ENCODE results near the gene GLIS1. TPM values are rescaled to one million over a fixed set of nuclear protein-coding genes. Genes with fewer than 3 reads are reported as not detected.

GLIS1 gene
- total and polyA plus RNA-seq, 2 of the 8 experiments (the other 6 are each of a cell fraction or from before 2014, with no cell fraction given), result 0.15 to 0.22 TPM

- TF ChIP-seq PHF8 (conservative IDR thresholded peaks at IDR 0.05; ENCODE audit: low read depth, low read length) (no peak), SIRT6 (IDR thresholded peaks at IDR 0.05; ENCODE audit: low read length) (no peak), KDM1A (IDR thresholded peaks at IDR 0.05; ENCODE audit: borderline replicate concordance, low read length) (no peak), CREB1 (IDR thresholded peaks at IDR 0.05) (no peak)
- no peak overlapping the region for H3K4ac ChIP-seq (replicated peaks; ENCODE audit: insufficient read length, low read depth, low read length)
These were observed 151.5 kb downstream of the GLIS1 start for GRCh38 chr1:53587252-53587988.

More at GRCh38 chr1:53587252-53587988, 151.5 kb downstream of the GLIS1 start:
- Histone ChIP-seq H3K9ac (replicated peaks in 1 of 4; ENCODE audit: extremely low read depth in 1 of 4, low read depth in 3 of 4, low read length in 3 of 4) (no peak overlapping the region), H2BK20ac (ENCODE audit: low read length) (no peak overlapping the region), H2BK12ac (ENCODE audit: low read depth, low read length) (no peak overlapping the region), H3K23ac (ENCODE audit: insufficient read length) (no peak overlapping the region), H3K27ac (ENCODE audit: low read depth, low read length) (no peak overlapping the region), H2BK15ac (ENCODE audit: low read length) (no peak overlapping the region), H2BK120ac (replicated peaks; ENCODE audit: low read depth, low read length) (no peak overlapping the region), H3K9me3 (ENCODE audit: insufficient read depth in 2 of 2, low read depth in 1 of 2, low read length in 1 of 2) (no peaks in the 10 kb centered on the region), H4K91ac (replicated peaks; ENCODE audit: insufficient read length, low read length) (no peak overlapping the region), H3K36me3 (ENCODE audit: control insufficient read depth in 2 of 4, insufficient read depth in 4 of 4, low read length in 3 of 4) (no peaks in the 10 kb centered on the region), H3K4me2 (ENCODE audit: insufficient read depth in 1 of 2, low read depth in 2 of 2, low read length in 2 of 2) (no peak overlapping the region), H4K20me1 (replicated peaks in 1 of 2; ENCODE audit: control insufficient read depth in 1 of 2, insufficient read depth in 2 of 2, low read length in 2 of 2) (no peaks in the 10 kb centered on the region), H2BK5ac (ENCODE audit: low read depth, low read length) (no peak overlapping the region), H3K27me3 (replicated peaks in 1 of 4; ENCODE audit: control insufficient read depth in 3 of 4, extremely low read depth in 1 of 4, insufficient read depth in 3 of 4, low read length in 3 of 4) (no peaks in the 10 kb centered on the region; a peak in 1 of 7 replicates), H2AFZ (ENCODE audit: low read length) (no peak overlapping the region), H3K23me2 (ENCODE audit: low read depth, low read length) (no peaks in the 10 kb centered on the region), H3K14ac (ENCODE audit: insufficient read length) (no peak overlapping the region), H3K18ac (ENCODE audit: extremely low read depth, low read length) (no peak overlapping the region), H4K5ac (ENCODE audit: insufficient read length, low read depth, low read length) (no peak overlapping the region), H3K79me1 (ENCODE audit: low read depth, low read length) (no peaks in the 10 kb centered on the region), H3K79me2 (ENCODE audit: control insufficient read depth in 1 of 2, insufficient read depth in 2 of 2, low read length in 2 of 2) (no peaks in the 10 kb centered on the region), H2AK5ac (ENCODE audit: low read depth, low read length) (no peak overlapping the region), H3K56ac (replicated peaks; ENCODE audit: insufficient read length, low read depth, low read length) (no peak overlapping the region), H4K8ac (ENCODE audit: extremely low read depth, insufficient read depth, low read length) (no peak overlapping the region), H3K4me1 (replicated peaks in 1 of 4; ENCODE audit: control insufficient read depth in 3 of 4, insufficient read depth in 4 of 4, low read length in 3 of 4) (peaks cover 0 to 3% (median 0%) of the 10 kb centered on the region in 4 experiments; a peak in 1 of 7 replicates), H3K4me3 (ENCODE audit: extremely low read depth in 1 of 4, insufficient read depth in 2 of 4, low read depth in 3 of 4, low read length in 4 of 4) (no peak overlapping the region)
- FAIRE-seq (no peak), DNase-seq (ENCODE audit: low read depth in 1 of 2, low spot score in 2 of 2) (no peak)
- WGBS, 2 experiments (ENCODE audit: extremely low coverage in 1 of 2, insufficient coverage in 1 of 2, insufficient read length in 1 of 2, insufficient replicate concordance in 2 of 2, low coverage in 1 of 2, low lambda C conversion rate in 2 of 2, missing lambda C conversion rate in 1 of 2), result 86% methylated on average over 4 of the region's 4 CpGs; no CpG with 5 or more reads in 1 of the 2 experiments
- POLR2A ChIA-PET (ENCODE audit: partially characterized antibody), result interaction anchor here (1.2 kb wide), 1 partner anchor 137 kb away, joined by 3 read pairs; no protein-coding TSS in a partner anchor
- CTCF ChIA-PET (ENCODE audit: partially characterized antibody), result interaction anchor here (0.6 to 17.1 kb wide), 8 partner anchors 10 to 320 kb away, joined by 3 to 264 read pairs (median 4); no protein-coding TSS in a partner anchor

All from H1 (cell line).